B cell (primary cell): ENCODE measurements around the gene KEL.

Experiments used
- CTCF ChIP-seq: fragments of 200-600 bp; IDR thresholded peaks from one replicate; pipeline ENCODE4 v1.8.0; 2022; ENCODE audit warnings: antibody characterized with exemption, mild to moderate bottlenecking
- EZH2 ChIP-seq: IDR thresholded peaks from 2 replicates; pipeline ENCODE4 v1.6.1; 2012; ENCODE audit warnings: borderline replicate concordance, low read depth, mild to moderate bottlenecking, moderate library complexity, low read length; ENCODE audit not compliant: insufficient read depth, poor library complexity, severe bottlenecking

GRCh38 chr7:142894985-142895593, 67.1 kb downstream of the KEL start:
- TF ChIP-seq CTCF (no peak), EZH2 (no peak)
